HCT116 (cell line): ENCODE results near the gene MED7. TPM values are rescaled to one million over a fixed set of nuclear protein-coding genes. Genes with fewer than 3 reads are reported as not detected.

Experiments used
- ATAC-seq: fragments of 200-7000 bp; cut with Tn5 transposase; 2 replicates; pipeline ENCODE4 v1.9.1; 2020; ENCODE audit warnings: mild to moderate bottlenecking, moderate library complexity
- BruUV-seq: library from RNA; stranded (reverse); fragments of 400-500 nt; replicated peaks from 2 replicates; lab custom pipeline; 2021; lab: Mats Ljungman, UMichigan
- CTCF ChIA-PET: fragments of 300-600 bp; sonication (Branson Sonifier 250); formaldehyde crosslinking; loops from one replicate; lab custom pipeline; 2021; ENCODE audit warnings: antibody characterized with exemption; lab: Charles Lee
- POLR2A ChIA-PET: fragments of 300-600, 350-600 bp; sonication (Branson Sonifier 250); formaldehyde crosslinking; loops from one replicate; lab custom pipeline; 2021; ENCODE audit warnings: antibody characterized with exemption; lab: Charles Lee
- RAD21 ChIA-PET, 2 experiments: fragments of 300-600 bp; sonication (Branson Sonifier 250); formaldehyde crosslinking; loops; one replicate each; lab custom pipeline; 2023; ENCODE audit warnings: low total read pairs in 2 of 2; ENCODE audit not compliant: uncharacterized antibody in 2 of 2, unreplicated experiment in 2 of 2, low non-redundant PET in 1 of 2; lab: Charles Lee
- DNase-seq: peaks from one replicate; pipeline ENCODE4 v3.0.0-alpha.2; 2010; ENCODE audit warnings: low read depth, low spot score
- H2AFZ ChIP-seq: fragments of 200-600 bp; shearing (Covaris generic), sonication (generic); 2 replicates; pipeline ENCODE4 v1.6.1; 2017; ENCODE audit warnings: low read depth, mixed run types, mixed read lengths, antibody characterized with exemption, low read length; ENCODE audit not compliant: poor library complexity, severe bottlenecking
- H3K27ac ChIP-seq: 2 replicates; pipeline ENCODE4 v1.5.1; 2012; ENCODE audit warnings: low read depth, low read length
- H3K27me3 ChIP-seq: fragments of 200-600 bp; sonication (generic); 2 replicates; pipeline ENCODE4 v1.6.1; 2016; ENCODE audit warnings: mixed run types, low read length, mixed read lengths; ENCODE audit not compliant: insufficient read depth
- H3K36me3 ChIP-seq, 2 experiments: fragments of 200-500 bp in 1 of 2; fragments of 200-600 bp in 1 of 2; sonication (Bioruptor generic) in 1 of 2; sonication (generic) in 1 of 2; 2 replicates each; pipeline versions ENCODE4 v1.5.1 to v1.6.1; 2014 to 2016; ENCODE audit warnings: low read length in 2 of 2, inconsistent platforms in 1 of 2, mixed read lengths in 1 of 2, mixed run types in 1 of 2; ENCODE audit not compliant: insufficient read depth in 2 of 2, control insufficient read depth in 1 of 2
- H3K4me1 ChIP-seq, 2 experiments: fragments of 200-600 bp in 1 of 2; sonication (generic) in 1 of 2; 2 replicates each; pipeline versions ENCODE4 v1.5.1 to v1.6.1; 2012 to 2017; ENCODE audit warnings: low read length in 2 of 2, inconsistent platforms in 1 of 2, mild to moderate bottlenecking in 1 of 2, mixed read lengths in 1 of 2, mixed run types in 1 of 2, moderate library complexity in 1 of 2; ENCODE audit not compliant: insufficient read depth in 2 of 2, control insufficient read depth in 1 of 2
- H3K4me2 ChIP-seq: fragments of 200-600 bp; sonication (generic); 2 replicates; pipeline ENCODE4 v1.6.1; 2017; ENCODE audit warnings: mixed run types, low read length, mixed read lengths
- H3K4me3 ChIP-seq, 2 experiments: fragments of 200-600 bp in 1 of 2; sonication (generic) in 1 of 2; replicated peaks in 1 of 2; 2 replicates each; pipeline ENCODE4 v1.5.1; 2011 to 2016; ENCODE audit warnings: low read length in 2 of 2, control low read depth in 1 of 2, low read depth in 1 of 2, mild to moderate bottlenecking in 1 of 2, mixed read lengths in 1 of 2, mixed run types in 1 of 2
- H3K79me2 ChIP-seq: fragments of 200-600 bp; sonication (generic); 2 replicates; pipeline ENCODE4 v1.6.1; 2017; ENCODE audit warnings: mild to moderate bottlenecking, mixed run types, low read length, moderate library complexity, mixed read lengths; ENCODE audit not compliant: insufficient read depth
- H3K9ac ChIP-seq: fragments of 200-600 bp; sonication (generic); 2 replicates; pipeline ENCODE4 v1.6.1; 2016; ENCODE audit warnings: low read length, mixed read lengths
- H3K9me2 ChIP-seq: fragments of 200-600 bp; sonication (generic), shearing (Covaris generic); 2 replicates; pipeline ENCODE4 v1.6.1; 2017; ENCODE audit warnings: mixed run types, mild to moderate bottlenecking, moderate library complexity; ENCODE audit not compliant: insufficient read depth
- H3K9me3 ChIP-seq, 2 experiments: fragments of 200-500 bp in 1 of 2; fragments of 200-600 bp in 1 of 2; sonication (Bioruptor generic) in 1 of 2; sonication (generic) in 1 of 2; 2 replicates each; pipeline ENCODE4 v1.6.1; 2014 to 2017; ENCODE audit warnings: low read length in 2 of 2, mixed read lengths in 2 of 2, inconsistent platforms in 1 of 2, low read depth in 1 of 2, mild to moderate bottlenecking in 1 of 2, mixed run types in 1 of 2, moderate library complexity in 1 of 2; ENCODE audit not compliant: control insufficient read depth in 1 of 2, insufficient read depth in 1 of 2
- H4K20me1 ChIP-seq: fragments of 200-600 bp; sonication (generic), shearing (Covaris generic); 2 replicates; pipeline ENCODE4 v1.6.1; 2017; ENCODE audit warnings: mixed run types, mild to moderate bottlenecking, moderate library complexity; ENCODE audit not compliant: insufficient read depth
- EGR1 ChIP-seq: IDR thresholded peaks from 2 replicates; pipeline ENCODE4 v1.6.1; 2012; ENCODE audit warnings: low read depth
- ELF1 ChIP-seq: IDR thresholded peaks from 2 replicates; pipeline ENCODE4 v1.6.1; 2012; ENCODE audit warnings: low read depth, borderline replicate concordance
- EZH2 ChIP-seq: fragments of 200-600 bp; sonication (generic); IDR thresholded peaks from 2 replicates; pipeline ENCODE4 v1.6.1; 2017; ENCODE audit warnings: antibody characterized with exemption, mixed run types
- JUND ChIP-seq: IDR thresholded peaks from 2 replicates; pipeline ENCODE4 v1.6.1; 2012
- POLR2AphosphoS5 ChIP-seq: IDR thresholded peaks from 2 replicates; pipeline ENCODE4 v1.6.1; 2011; ENCODE audit warnings: mild to moderate bottlenecking, low read depth, low read length, moderate library complexity
- RAD21 ChIP-seq: IDR thresholded peaks from 2 replicates; pipeline ENCODE4 v1.6.1; 2012; ENCODE audit warnings: low read depth, mild to moderate bottlenecking
- SP1 ChIP-seq: IDR thresholded peaks from 2 replicates; pipeline ENCODE4 v1.6.1; 2012; ENCODE audit warnings: low read depth
- TCF7L2 ChIP-seq: IDR thresholded peaks from 2 replicates; pipeline ENCODE4 v1.7.0; 2011; ENCODE audit warnings: borderline replicate concordance, inconsistent platforms; ENCODE audit not compliant: insufficient read depth, insufficient read length; ENCODE audit errors: extremely low read depth
- ZFX ChIP-seq: fragments of 450-650 bp; IDR thresholded peaks from 2 replicates; pipeline ENCODE4 v1.6.1; 2017
- ZNF274 ChIP-seq: fragments of 200-500 bp; sonication (Bioruptor generic); IDR thresholded peaks from 2 replicates; pipeline ENCODE4 v1.6.1; 2014; ENCODE audit warnings: mild to moderate bottlenecking, low read depth, low read length, inconsistent platforms
- intact Hi-C: fragments of 100-400 bp; cut with micrococcal nuclease; formaldehyde crosslinking; loops from 2 replicates; pipeline ENCODE4 v1.10.0; 2022
- total RNA-seq: library from RNA; stranded (reverse); gene quantifications from one replicate; pipeline ENCODE4 v1.2.1, GENCODE V29; 2021; ENCODE audit not compliant: unreplicated experiment
- TF ChIP-seq, protein P1 (sequence below): IDR thresholded peaks from 2 replicates; pipeline ENCODE4 v1.6.1; 2012

The MED7 gene
- total RNA-seq, 1 experiment from 2014 or later = 9.1 TPM

DNA sequence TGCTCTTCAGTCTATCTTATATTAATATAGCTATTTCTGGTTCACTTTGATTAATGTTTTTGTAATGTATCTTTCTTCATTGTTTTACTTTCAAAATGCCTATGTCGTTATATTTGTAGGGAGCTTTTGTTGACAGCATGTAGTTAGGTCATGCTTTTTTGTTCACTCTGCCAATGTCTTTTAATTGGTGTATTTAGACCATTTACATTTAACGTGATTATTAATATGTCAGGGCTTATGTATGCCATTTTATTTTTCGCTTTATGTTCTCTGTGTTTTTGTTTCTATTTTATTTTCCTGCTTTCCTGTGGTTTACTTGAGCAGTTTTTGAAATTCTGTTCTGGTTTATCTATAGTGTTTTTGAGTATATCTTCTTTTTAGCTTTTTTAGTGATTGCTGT is 12.6 kb upstream of the MED7 start:
- no peaks in the 10 kb centered on the region for H3K79me2 ChIP-seq
- BruUV-seq = no TSS peak
- CTCF ChIA-PET = no interaction called here
- H4K20me1 ChIP-seq = no peaks in the 10 kb centered on the region
- intact Hi-C loops = no loop called here
- H3K9me2 ChIP-seq = no peaks in the 10 kb centered on the region
- no peaks in the 10 kb centered on the region for H3K9me3 ChIP-seq
- ATAC-seq (no peak), DNase-seq (no peak)
- H3K4me3 ChIP-seq = no peak overlapping the region
- H3K27me3 ChIP-seq = peaks cover 6% of the 10 kb centered on the region; the same call in 1 of the 2 replicates
- POLR2A ChIA-PET = interaction anchor here (1.0 kb wide), 1 partner anchor 13 kb away, joined by 3 read pairs; the partner anchor contains the start of gene MED7
- RAD21 ChIA-PET = no interaction called here
- H3K27ac ChIP-seq = no peak overlapping the region
- H3K4me2 ChIP-seq = no peak overlapping the region
- TF ChIP-seq JUND = no peak
- TF ChIP-seq EGR1 = no peak
- no peak for TF ChIP-seq ELF1
- TF ChIP-seq EZH2 = no peak
- no peak for TF ChIP-seq SP1
- no peak for TF ChIP-seq POLR2AphosphoS5
- no peak for TF ChIP-seq ZFX
- no peaks in the 10 kb centered on the region for H3K36me3 ChIP-seq
- H3K4me1 ChIP-seq = no peaks in the 10 kb centered on the region
- H3K9ac ChIP-seq = no peak overlapping the region
- H2AFZ ChIP-seq = no peak overlapping the region

DNA sequence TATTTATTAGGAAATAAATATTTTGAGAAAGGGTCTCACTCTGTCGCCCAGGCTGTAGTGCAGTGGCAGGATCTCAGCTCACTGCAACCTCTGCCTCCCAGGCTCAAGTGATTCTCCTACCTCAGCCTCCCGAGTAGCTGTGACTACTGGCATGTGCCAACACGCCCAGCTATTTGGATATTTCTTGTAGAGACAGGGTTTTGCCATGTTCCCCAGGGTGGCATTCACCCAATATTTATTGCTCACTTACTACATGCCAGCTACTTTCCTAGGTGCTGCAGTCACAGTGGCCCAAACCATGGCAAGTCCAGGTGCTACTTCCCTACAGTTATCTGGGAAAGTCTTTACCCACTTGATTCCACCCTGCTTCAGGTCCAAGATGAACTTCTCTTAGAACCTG is 8.3 kb upstream of the MED7 start:
- ChIA-PET CTCF (interaction anchor here (1.2 kb wide), 1 partner anchor 8 kb away, joined by 4 read pairs; the partner anchor contains the start of gene MED7), POLR2A (no interaction called here), RAD21 (no interaction called here)
- Histone ChIP-seq H2AFZ (no peak overlapping the region), H3K79me2 (no peaks in the 10 kb centered on the region), H3K4me3 (no peak overlapping the region), H3K4me1 (no peaks in the 10 kb centered on the region), H3K9me2 (no peaks in the 10 kb centered on the region), H3K27me3 (no peaks in the 10 kb centered on the region), H3K9me3 (no peaks in the 10 kb centered on the region), H3K27ac (no peak overlapping the region), H3K4me2 (no peak overlapping the region), H3K9ac (no peak overlapping the region), H4K20me1 (no peaks in the 10 kb centered on the region), H3K36me3 (no peaks in the 10 kb centered on the region)
- no peak for TF ChIP-seq ZFX
- no peak for TF ChIP-seq RAD21
- TF ChIP-seq, protein P1, sequence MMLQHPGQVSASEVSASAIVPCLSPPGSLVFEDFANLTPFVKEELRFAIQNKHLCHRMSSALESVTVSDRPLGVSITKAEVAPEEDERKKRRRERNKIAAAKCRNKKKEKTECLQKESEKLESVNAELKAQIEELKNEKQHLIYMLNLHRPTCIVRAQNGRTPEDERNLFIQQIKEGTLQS = no peak
- no peak for TF ChIP-seq EZH2
- no peak for TF ChIP-seq TCF7L2
- no peak for TF ChIP-seq ZNF274
- no peak for ATAC-seq
- DNase-seq = no peak
- no TSS peak for BruUV-seq
- intact Hi-C loops = no loop called here
